Measurements from ENCODE around the gene CBX6. TPM values are rescaled to one million over a fixed set of nuclear protein-coding genes. Genes with fewer than 3 reads are reported as not detected.
"Not testable (repeated sequence)": the region's sequence is repeated elsewhere in the genome, so short reads cannot be mapped to it uniquely, and the experiment has no call there.

The CBX6 gene
- total and polyA plus RNA-seq, 2 of the 8 experiments (the other 6 are each of a cell fraction or from before 2014, with no cell fraction given): 10.6 to 27.5 TPM

- ChIA-PET CTCF (ENCODE audit: partially characterized antibody) (interaction anchor here (1.6 to 2.7 kb wide), 4 partner anchors 11 to 86 kb away, joined by 4 to 19 read pairs (median 9); partner anchors contain the start of gene NPTXR), POLR2A (ENCODE audit: partially characterized antibody) (interaction anchor here (0.8 to 1.2 kb wide), 3 partner anchors 9 to 14 kb away, joined by 3 read pairs; partner anchors contain the start of gene NPTXR)
- not testable (repeated sequence) for H3K23me2 ChIP-seq (ENCODE audit: low read depth, low read length)
Observed at GRCh38 chr22:38854476-38854875, 17.5 kb downstream of the CBX6 start.

GRCh38 chr22:38853883-38854282 is 18.1 kb downstream of the CBX6 start:
- H2AFZ ChIP-seq (ENCODE audit: low read length); H3K18ac ChIP-seq (ENCODE audit: extremely low read depth, low read length); H3K23me2 ChIP-seq (ENCODE audit: low read depth, low read length); H2AK5ac ChIP-seq (ENCODE audit: low read depth, low read length); H3K4me1 ChIP-seq (replicated peaks in 1 of 4; ENCODE audit: control insufficient read depth in 3 of 4, insufficient read depth in 4 of 4, low read length in 3 of 4); H3K79me1 ChIP-seq (ENCODE audit: low read depth, low read length); H3K4me3 ChIP-seq (ENCODE audit: extremely low read depth in 1 of 4, insufficient read depth in 2 of 4, low read depth in 3 of 4, low read length in 4 of 4); H2BK120ac ChIP-seq (replicated peaks; ENCODE audit: low read depth, low read length); H3K27ac ChIP-seq (ENCODE audit: low read depth, low read length); DNase-seq (ENCODE audit: low read depth in 1 of 2, low spot score in 2 of 2); H3K23ac ChIP-seq (ENCODE audit: insufficient read length); H2BK20ac ChIP-seq (ENCODE audit: low read length); H3K4me2 ChIP-seq (ENCODE audit: insufficient read depth in 1 of 2, low read depth in 2 of 2, low read length in 2 of 2); H4K5ac ChIP-seq (ENCODE audit: insufficient read length, low read depth, low read length); H3K14ac ChIP-seq (ENCODE audit: insufficient read length); H3K9ac ChIP-seq (replicated peaks in 1 of 4; ENCODE audit: extremely low read depth in 1 of 4, low read depth in 3 of 4, low read length in 3 of 4); H3K27me3 ChIP-seq (replicated peaks in 1 of 4; ENCODE audit: control insufficient read depth in 3 of 4, extremely low read depth in 1 of 4, insufficient read depth in 3 of 4, low read length in 3 of 4); H2BK5ac ChIP-seq (ENCODE audit: low read depth, low read length); H4K8ac ChIP-seq (ENCODE audit: extremely low read depth, insufficient read depth, low read length); H2BK15ac ChIP-seq (ENCODE audit: low read length); FAIRE-seq; H3K4ac ChIP-seq (replicated peaks; ENCODE audit: insufficient read length, low read depth, low read length); H3K36me3 ChIP-seq (ENCODE audit: control insufficient read depth in 2 of 4, insufficient read depth in 4 of 4, low read length in 3 of 4); H3K79me2 ChIP-seq (ENCODE audit: control insufficient read depth in 1 of 2, insufficient read depth in 2 of 2, low read length in 2 of 2); H4K20me1 ChIP-seq (replicated peaks in 1 of 2; ENCODE audit: control insufficient read depth in 1 of 2, insufficient read depth in 2 of 2, low read length in 2 of 2); H4K91ac ChIP-seq (replicated peaks; ENCODE audit: insufficient read length, low read length); H2BK12ac ChIP-seq (ENCODE audit: low read depth, low read length); H3K9me3 ChIP-seq (ENCODE audit: insufficient read depth in 2 of 2, low read depth in 1 of 2, low read length in 1 of 2); H3K56ac ChIP-seq (replicated peaks; ENCODE audit: insufficient read length, low read depth, low read length): not testable (repeated sequence)
- POLR2A ChIA-PET (ENCODE audit: partially characterized antibody): interaction anchor here (0.8 to 1.3 kb wide), 4 partner anchors 9 to 14 kb away, joined by 3 to 4 read pairs (median 3); no protein-coding TSS in a partner anchor
- CTCF ChIA-PET (ENCODE audit: partially characterized antibody): interaction anchor here (0.6 to 2.7 kb wide), 7 partner anchors 11 to 363 kb away, joined by 3 to 19 read pairs (median 4); partner anchors contain the start of gene NPTXR
- WGBS, 2 experiments (ENCODE audit: extremely low coverage in 1 of 2, insufficient coverage in 1 of 2, insufficient read length in 1 of 2, insufficient replicate concordance in 2 of 2, low coverage in 1 of 2, low lambda C conversion rate in 2 of 2, missing lambda C conversion rate in 1 of 2): 84% methylated on average over 5 of the region's 5 CpGs; no CpG with 5 or more reads in 1 of the 2 experiments

More at GRCh38 chr22:38854476-38854875, 17.5 kb downstream of the CBX6 start:
- H3K4me2 ChIP-seq (ENCODE audit: insufficient read depth in 1 of 2, low read depth in 2 of 2, low read length in 2 of 2); H3K9me3 ChIP-seq (ENCODE audit: insufficient read depth in 2 of 2, low read depth in 1 of 2, low read length in 1 of 2); H3K4me1 ChIP-seq (replicated peaks in 1 of 4; ENCODE audit: control insufficient read depth in 3 of 4, insufficient read depth in 4 of 4, low read length in 3 of 4); H3K79me2 ChIP-seq (ENCODE audit: control insufficient read depth in 1 of 2, insufficient read depth in 2 of 2, low read length in 2 of 2); H4K8ac ChIP-seq (ENCODE audit: extremely low read depth, insufficient read depth, low read length); H3K14ac ChIP-seq (ENCODE audit: insufficient read length); H4K20me1 ChIP-seq (replicated peaks in 1 of 2; ENCODE audit: control insufficient read depth in 1 of 2, insufficient read depth in 2 of 2, low read length in 2 of 2); H2BK12ac ChIP-seq (ENCODE audit: low read depth, low read length); DNase-seq (ENCODE audit: low read depth in 1 of 2, low spot score in 2 of 2); H4K5ac ChIP-seq (ENCODE audit: insufficient read length, low read depth, low read length); H3K56ac ChIP-seq (replicated peaks; ENCODE audit: insufficient read length, low read depth, low read length); H2BK20ac ChIP-seq (ENCODE audit: low read length); H2BK120ac ChIP-seq (replicated peaks; ENCODE audit: low read depth, low read length); H3K9ac ChIP-seq (replicated peaks in 1 of 4; ENCODE audit: extremely low read depth in 1 of 4, low read depth in 3 of 4, low read length in 3 of 4); H3K79me1 ChIP-seq (ENCODE audit: low read depth, low read length); H4K91ac ChIP-seq (replicated peaks; ENCODE audit: insufficient read length, low read length); H3K27ac ChIP-seq (ENCODE audit: low read depth, low read length); H3K18ac ChIP-seq (ENCODE audit: extremely low read depth, low read length); H3K23ac ChIP-seq (ENCODE audit: insufficient read length); H3K36me3 ChIP-seq (ENCODE audit: control insufficient read depth in 2 of 4, insufficient read depth in 4 of 4, low read length in 3 of 4); H3K4me3 ChIP-seq (ENCODE audit: extremely low read depth in 1 of 4, insufficient read depth in 2 of 4, low read depth in 3 of 4, low read length in 4 of 4); H2BK15ac ChIP-seq (ENCODE audit: low read length); H2AK5ac ChIP-seq (ENCODE audit: low read depth, low read length); H3K4ac ChIP-seq (replicated peaks; ENCODE audit: insufficient read length, low read depth, low read length); H2AFZ ChIP-seq (ENCODE audit: low read length); H2BK5ac ChIP-seq (ENCODE audit: low read depth, low read length); FAIRE-seq; H3K27me3 ChIP-seq (replicated peaks in 1 of 4; ENCODE audit: control insufficient read depth in 3 of 4, extremely low read depth in 1 of 4, insufficient read depth in 3 of 4, low read length in 3 of 4): not testable (repeated sequence)
- WGBS, 2 experiments (ENCODE audit: extremely low coverage in 1 of 2, insufficient coverage in 1 of 2, insufficient read length in 1 of 2, insufficient replicate concordance in 2 of 2, low coverage in 1 of 2, low lambda C conversion rate in 2 of 2, missing lambda C conversion rate in 1 of 2): 97% methylated on average over 7 of the region's 7 CpGs; no CpG with 5 or more reads in 1 of the 2 experiments
